Thyroid gland (tissue), 4 donors: ENCODE data around the gene NEDD4L. TPM values are rescaled to one million over a fixed set of nuclear protein-coding genes. Genes with fewer than 3 reads are reported as not detected.
"Not testable (repeated sequence)": the region's sequence is repeated elsewhere in the genome, so short reads cannot be mapped to it uniquely, and the experiment has no call there.

Experiments used
- DNase-seq, 2 donors: peaks; one replicate each; pipeline ENCODE4 v3.0.0-alpha.2; 2019
- H3K27ac ChIP-seq, 3 donors: fragments of 200-600 bp; sonication (generic); 1 replicate in 2 of 3; 2 replicates in 1 of 3; pipeline ENCODE4 v1.5.1; 2016 to 2019; ENCODE audit warnings: mild to moderate bottlenecking in 1 of 3, moderate library complexity in 1 of 3
- H3K27me3 ChIP-seq: fragments of 200-600 bp; sonication (generic); one replicate; pipeline ENCODE4 v1.5.1; 2019
- H3K36me3 ChIP-seq, 2 donors: fragments of 200-600 bp; sonication (generic); one replicate each; pipeline ENCODE4 v1.5.1; 2016 to 2019
- H3K4me1 ChIP-seq, 2 donors: fragments of 200-600 bp; sonication (generic); one replicate each; pipeline ENCODE4 v1.5.1; 2017 to 2019
- H3K4me3 ChIP-seq, 3 donors: fragments of 200-600 bp; sonication (generic); replicated peaks in 1 of 3; 1 replicate in 2 of 3; 2 replicates in 1 of 3; pipeline ENCODE4 v1.5.1; 2016; ENCODE audit warnings: mild to moderate bottlenecking in 1 of 3
- H3K9me3 ChIP-seq: fragments of 200-600 bp; sonication (generic); one replicate; pipeline ENCODE4 v1.5.1; 2017
- CTCF ChIP-seq, 6 experiments: fragments of 200-600 bp in 3 of 6; fragments of 450-650 bp in 3 of 6; sonication (generic) in 3 of 6; IDR thresholded peaks; one replicate each; pipeline ENCODE4 v1.5.1; 2016 to 2019; ENCODE audit warnings: antibody characterized with exemption in 6 of 6, mild to moderate bottlenecking in 2 of 6, inconsistent platforms in 1 of 6, moderate library complexity in 1 of 6
- POLR2A ChIP-seq, 2 donors: fragments of 450-650 bp; IDR thresholded peaks; one replicate each; pipeline ENCODE4 v1.6.1; 2017; ENCODE audit warnings: antibody characterized with exemption in 2 of 2, mild to moderate bottlenecking in 2 of 2, moderate library complexity in 1 of 2
- WGBS, 2 donors: methylation state at CpG; one replicate each; pipeline ENCODE4 v1.1.5; 2017; 5-methylcytosine and 5-hydroxymethylcytosine counted together
- intact Hi-C: fragments of 100-400 bp; cut with DNase I; formaldehyde crosslinking; loops from one replicate; pipeline ENCODE4 v1.15.1; 2023
- total RNA-seq, 4 donors: library from RNA; depleted of rRNA; stranded (reverse); fragments of >200 nt; gene quantifications; one replicate each; pipeline ENCODE4 v1.2.3, GENCODE V29; 2016

The NEDD4L gene
- total RNA-seq, 4 donors from 2014 or later: 61.5 to 105 (median 78.0) TPM

- Histone ChIP-seq H3K4me3 (no peak overlapping the region), H3K9me3 (no peaks in the 10 kb centered on the region), H3K27ac (no peak overlapping the region), H3K36me3 (no peaks in the 10 kb centered on the region), H3K4me1 (peaks cover 7 to 12% of the 10 kb centered on the region in 2 donors), H3K27me3 (no peaks in the 10 kb centered on the region)
- TF ChIP-seq CTCF (IDR thresholded peaks at IDR 0.05) (no peak), POLR2A (IDR thresholded peaks at IDR 0.05) (no peak)
- intact Hi-C loops: no loop called here
- whole genome bisulfite sequencing, 2 donors: 90 to 91% methylated on average over 6 of the region's 6 CpGs
- DNase-seq: no peak
Measured at GRCh38 chr18:58169472-58169871, 125.4 kb downstream of the NEDD4L start.

GRCh38 chr18:58170036-58170435 is 126.0 kb downstream of the NEDD4L start:
- H3K36me3 ChIP-seq, intact Hi-C loops, H3K4me3 ChIP-seq, H3K9me3 ChIP-seq, H3K27me3 ChIP-seq, DNase-seq, H3K27ac ChIP-seq: not testable (repeated sequence)
- WGBS, 2 donors: 90 to 95% methylated on average over 3 of the region's 5 CpGs
- peaks cover 7 to 12% of the 10 kb centered on the region in 2 donors for H3K4me1 ChIP-seq

- peaks cover 10 to 17% of the 10 kb centered on the region in 2 donors for H3K4me1 ChIP-seq
- no peak overlapping the region for H3K4me3 ChIP-seq
- H3K27me3 ChIP-seq: no peaks in the 10 kb centered on the region
- no peak for DNase-seq
- no peaks in the 10 kb centered on the region for H3K36me3 ChIP-seq
- TF ChIP-seq CTCF (IDR thresholded peaks at IDR 0.05) (no peak), POLR2A (IDR thresholded peaks at IDR 0.05) (no peak)
- H3K9me3 ChIP-seq: no peaks in the 10 kb centered on the region
- no peak overlapping the region for H3K27ac ChIP-seq
- intact Hi-C loops: no loop called here
- 90 to 95% methylated on average over 6 of the region's 6 CpGs for WGBS, 2 donors
Measured at GRCh38 chr18:58172031-58172430, 128.0 kb downstream of the NEDD4L start.

- H3K36me3 ChIP-seq: no peaks in the 10 kb centered on the region
- H3K9me3 ChIP-seq: no peaks in the 10 kb centered on the region
- H3K27me3 ChIP-seq: no peaks in the 10 kb centered on the region
- H3K27ac ChIP-seq: no peak overlapping the region
- H3K4me1 ChIP-seq: peaks cover 6 to 15% of the 10 kb centered on the region in 2 donors
- WGBS, 2 donors: 92% methylated on average over 12 of the region's 12 CpGs
- intact Hi-C loops: no loop called here
- no peak for DNase-seq
- TF ChIP-seq CTCF (IDR thresholded peaks at IDR 0.05): no peak
- TF ChIP-seq POLR2A (IDR thresholded peaks at IDR 0.05): no peak
- H3K4me3 ChIP-seq: no peak overlapping the region
Measured at GRCh38 chr18:58174285-58174684, 130.3 kb downstream of the NEDD4L start.

- intact Hi-C loops: no loop called here
- TF ChIP-seq POLR2A (IDR thresholded peaks at IDR 0.05) (no peak), CTCF (IDR thresholded peaks at IDR 0.05) (no peak)
- no peak for DNase-seq
- Histone ChIP-seq H3K36me3 (no peaks in the 10 kb centered on the region), H3K9me3 (no peaks in the 10 kb centered on the region), H3K27me3 (no peaks in the 10 kb centered on the region), H3K4me1 (peaks cover 9 to 20% of the 10 kb centered on the region in 2 donors), H3K4me3 (no peak overlapping the region), H3K27ac (no peak overlapping the region)
- 71 to 79% methylated on average over 10 of the region's 10 CpGs for WGBS, 2 donors
Measured at GRCh38 chr18:58175122-58175785, 131.2 kb downstream of the NEDD4L start.
